Measurements from ENCODE around the gene MAP6.

MAP6 gene

DNA sequence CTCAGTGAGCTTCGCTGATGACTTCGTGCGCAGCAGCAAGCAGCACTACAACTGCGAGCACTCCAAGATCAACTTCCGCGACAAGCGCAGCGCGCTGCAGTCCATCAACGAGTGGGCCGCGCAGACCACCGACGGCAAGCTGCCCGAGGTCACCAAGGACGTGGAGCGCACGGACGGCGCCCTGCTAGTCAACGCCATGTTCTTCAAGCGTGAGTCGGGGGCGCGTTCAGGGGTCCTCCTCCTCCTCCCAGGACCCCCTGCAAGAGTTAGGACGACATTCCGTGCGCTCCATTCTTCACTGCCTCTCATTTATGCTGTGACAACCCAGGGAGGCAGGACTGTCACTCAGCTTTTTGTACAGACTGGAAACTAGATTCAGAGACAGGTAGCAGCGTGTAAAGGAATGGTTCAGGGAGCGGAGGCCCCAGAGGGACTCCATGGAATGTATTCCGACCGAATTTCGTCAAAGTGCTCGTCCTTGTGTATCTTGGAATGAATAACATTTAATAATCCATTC lies 102.0 kb downstream of the MAP6 start:
- no peak for DNase-seq (ENCODE audit: low read depth)

DNA sequence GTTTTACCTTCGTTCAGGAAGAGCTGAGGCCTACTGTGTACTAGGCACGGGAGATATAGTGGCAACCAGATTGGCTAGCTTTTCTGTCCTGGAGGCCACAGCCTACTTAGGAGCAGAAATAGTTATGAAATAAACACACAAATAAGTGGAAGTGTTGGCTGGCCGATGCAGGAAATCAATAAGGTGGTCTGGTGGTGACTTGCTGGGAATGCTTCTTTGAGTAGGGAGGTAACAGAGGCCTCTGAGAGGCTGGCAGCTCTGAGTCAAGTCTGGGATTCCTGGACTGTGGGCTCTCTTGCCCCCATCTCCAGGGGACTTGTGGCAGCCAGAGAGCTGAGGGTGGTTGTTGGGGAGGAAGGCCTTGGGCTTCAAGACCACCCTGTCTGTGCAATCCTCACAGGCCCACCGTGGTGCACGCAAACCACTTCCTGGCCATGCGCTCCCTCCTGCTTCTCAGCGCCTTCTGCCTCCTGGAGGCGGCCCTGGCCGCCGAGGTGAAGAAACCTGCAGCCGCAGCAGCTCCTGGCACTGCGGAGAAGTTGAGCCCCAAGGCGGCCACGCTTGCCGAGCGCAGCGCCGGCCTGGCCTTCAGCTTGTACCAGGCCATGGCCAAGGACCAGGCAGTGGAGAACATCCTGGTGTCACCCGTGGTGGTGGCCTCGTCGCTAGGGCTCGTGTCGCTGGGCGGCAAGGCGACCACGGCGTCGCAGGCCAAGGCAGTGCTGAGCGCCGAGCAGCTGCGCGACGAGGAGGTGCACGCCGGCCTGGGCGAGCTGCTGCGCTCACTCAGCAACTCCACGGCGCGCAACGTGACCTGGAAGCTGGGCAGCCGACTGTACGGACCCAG lies 102.7 kb downstream of the MAP6 start:
- no peak for DNase-seq (ENCODE audit: low read depth)

DNA sequence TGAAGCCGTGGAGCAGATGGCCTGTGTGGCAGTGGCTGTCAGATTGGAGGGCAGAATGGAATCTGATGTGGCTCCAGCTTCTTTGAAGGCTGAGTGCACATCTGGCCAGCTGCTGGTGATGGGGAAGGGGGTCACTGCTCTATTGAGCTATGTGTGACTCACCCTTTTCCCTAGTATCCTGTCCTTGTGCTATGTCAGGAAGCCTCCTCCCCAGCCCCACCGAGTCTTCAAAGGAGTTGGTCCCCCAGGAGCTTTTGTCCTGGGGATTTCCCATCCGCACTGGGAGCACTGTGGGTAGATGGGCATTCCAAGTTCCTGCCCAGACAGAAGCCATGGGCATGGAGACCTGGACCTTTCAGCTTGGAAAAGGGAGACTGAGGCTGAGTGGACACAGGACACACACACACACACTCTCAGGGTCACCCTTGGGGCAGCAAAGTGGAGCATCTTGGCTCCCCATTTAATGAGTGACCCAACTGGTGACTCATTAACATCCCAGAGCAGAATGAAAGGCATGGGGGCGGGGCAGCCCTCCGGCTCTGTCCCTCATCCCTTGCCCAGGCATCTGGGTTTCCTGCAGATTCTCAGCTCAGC lies 103.5 kb downstream of the MAP6 start:
- no peak for DNase-seq (ENCODE audit: low read depth)

DNA sequence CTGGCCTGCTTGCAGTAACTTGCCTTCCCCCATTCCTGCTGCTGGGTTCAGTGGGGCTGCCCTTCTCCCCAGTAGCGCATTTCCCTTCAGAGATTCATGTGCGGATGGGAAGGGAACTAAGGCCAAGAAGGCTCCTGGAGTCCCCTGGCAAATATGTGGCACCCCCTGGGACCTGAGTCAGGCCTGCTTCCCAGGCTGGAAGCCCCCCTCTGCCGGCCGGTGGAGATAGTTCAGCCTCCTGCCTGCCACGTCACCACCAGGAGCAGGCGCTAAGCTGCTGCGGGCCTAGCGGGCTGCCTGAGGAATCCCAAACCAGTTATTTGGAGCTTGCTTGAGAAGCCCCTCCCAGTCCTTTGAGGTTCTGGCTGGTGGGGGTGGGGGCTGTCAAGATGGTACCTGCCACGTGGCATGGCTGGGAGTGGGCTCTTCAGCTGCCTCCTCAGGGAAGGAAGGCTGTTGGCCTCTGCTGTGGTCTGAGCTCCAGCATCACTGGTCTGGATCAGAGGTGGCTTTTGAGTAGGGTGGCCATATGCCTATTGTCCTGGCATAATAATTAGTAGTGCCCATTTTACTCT lies 104.8 kb downstream of the MAP6 start:
- no peak for DNase-seq (ENCODE audit: low read depth)

DNA sequence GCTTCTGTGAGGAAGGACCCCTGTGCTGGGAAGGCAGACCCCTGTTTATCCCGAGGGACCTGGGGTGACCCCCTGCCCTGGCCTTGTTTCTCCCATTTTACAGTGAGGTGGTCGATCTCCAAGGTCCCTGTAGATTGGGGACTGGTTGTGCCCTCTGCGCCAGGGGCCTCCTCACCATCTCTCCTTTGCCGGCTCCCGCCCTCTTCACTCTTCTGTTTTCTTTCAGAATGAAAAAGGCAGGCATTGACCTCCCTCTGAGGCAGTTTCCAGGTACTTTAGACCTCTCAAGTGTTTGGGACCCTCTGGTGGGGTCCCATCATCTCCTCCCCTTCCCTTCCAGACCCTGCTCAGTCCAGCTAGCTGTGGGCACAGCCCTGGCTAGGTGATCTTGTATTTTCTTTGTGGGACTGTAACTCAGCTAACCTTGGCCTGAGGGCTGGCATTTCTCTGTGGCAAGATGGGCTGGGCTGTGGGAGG lies 105.3 kb downstream of the MAP6 start:
- DNase-seq (ENCODE audit: low read depth), result no peak

DNA sequence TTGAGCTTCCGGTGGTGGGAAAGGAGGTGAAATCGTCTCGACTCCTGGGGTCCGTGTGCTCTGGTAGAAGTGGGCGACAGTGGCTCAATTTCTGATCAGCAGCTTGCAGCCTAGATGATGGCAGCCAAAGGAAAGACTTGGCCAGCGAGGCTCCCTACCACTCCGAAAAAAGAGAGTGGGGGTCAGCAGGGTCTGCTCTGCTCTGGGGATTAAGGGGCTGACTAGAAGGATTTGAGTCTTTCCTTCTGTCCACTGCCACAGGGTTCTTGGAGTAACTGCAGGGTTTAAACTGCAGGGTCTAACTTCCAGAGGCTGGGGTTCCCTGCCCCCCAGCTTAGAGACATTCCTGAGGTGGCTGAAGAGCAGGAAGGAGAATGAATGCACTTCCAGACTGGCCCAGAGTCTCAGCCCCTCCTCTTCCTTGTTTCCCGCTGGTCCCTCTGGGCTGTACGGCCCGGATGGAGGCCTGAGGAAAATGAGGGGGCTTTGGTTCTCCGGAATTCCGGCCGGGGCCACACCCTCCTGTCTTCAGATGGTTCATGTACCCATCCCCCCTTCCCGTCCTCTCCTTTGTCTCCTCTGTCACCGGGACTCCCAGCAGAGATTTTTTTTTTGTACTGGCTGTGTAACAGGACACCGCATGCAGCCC lies 105.9 kb downstream of the MAP6 start:
- no peak for DNase-seq (ENCODE audit: low read depth)

DNA sequence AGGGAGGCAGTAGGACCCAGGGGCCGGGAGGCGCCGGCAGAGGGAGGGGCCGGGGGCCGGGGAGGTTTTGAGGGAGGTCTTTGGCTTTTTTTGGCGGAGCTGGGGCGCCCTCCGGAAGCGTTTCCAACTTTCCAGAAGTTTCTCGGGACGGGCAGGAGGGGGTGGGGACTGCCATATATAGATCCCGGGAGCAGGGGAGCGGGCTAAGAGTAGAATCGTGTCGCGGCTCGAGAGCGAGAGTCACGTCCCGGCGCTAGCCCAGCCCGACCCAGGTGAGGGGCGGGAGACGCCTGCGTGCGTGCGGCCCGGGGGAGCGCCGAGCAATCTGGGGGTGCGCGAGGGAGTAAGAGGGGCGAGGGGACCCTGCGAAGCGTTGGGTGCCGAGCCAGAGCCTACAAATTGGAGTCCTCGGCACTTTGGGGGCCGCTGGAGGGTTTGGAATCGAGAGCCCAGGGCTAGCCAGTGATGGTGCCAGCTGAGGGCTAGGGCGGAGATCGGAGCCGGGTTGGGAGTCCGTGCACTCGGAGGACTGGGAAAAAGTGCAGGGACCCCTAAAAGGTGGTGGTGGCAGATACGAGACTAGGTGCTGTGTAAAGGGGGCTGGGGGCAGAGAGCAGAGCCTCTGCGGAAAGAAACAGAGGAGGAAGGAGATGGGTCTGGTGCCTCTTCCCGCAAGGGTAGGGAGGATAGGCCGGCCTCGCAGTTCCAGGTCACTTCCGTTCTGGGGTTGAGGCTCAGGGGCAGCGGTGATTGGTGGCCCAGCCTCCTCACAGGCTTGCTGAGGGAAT lies 106.6 kb downstream of the MAP6 start, which contains the start of gene SERPINH1:
TSS of gene SERPINH1 (plus strand) at position 206 of the 788 bp plus-strand sequence. CDS start 4,097 bp downstream, outside the sequence.
- DNase-seq (ENCODE audit: low read depth), result peak; percentile 44

DNA sequence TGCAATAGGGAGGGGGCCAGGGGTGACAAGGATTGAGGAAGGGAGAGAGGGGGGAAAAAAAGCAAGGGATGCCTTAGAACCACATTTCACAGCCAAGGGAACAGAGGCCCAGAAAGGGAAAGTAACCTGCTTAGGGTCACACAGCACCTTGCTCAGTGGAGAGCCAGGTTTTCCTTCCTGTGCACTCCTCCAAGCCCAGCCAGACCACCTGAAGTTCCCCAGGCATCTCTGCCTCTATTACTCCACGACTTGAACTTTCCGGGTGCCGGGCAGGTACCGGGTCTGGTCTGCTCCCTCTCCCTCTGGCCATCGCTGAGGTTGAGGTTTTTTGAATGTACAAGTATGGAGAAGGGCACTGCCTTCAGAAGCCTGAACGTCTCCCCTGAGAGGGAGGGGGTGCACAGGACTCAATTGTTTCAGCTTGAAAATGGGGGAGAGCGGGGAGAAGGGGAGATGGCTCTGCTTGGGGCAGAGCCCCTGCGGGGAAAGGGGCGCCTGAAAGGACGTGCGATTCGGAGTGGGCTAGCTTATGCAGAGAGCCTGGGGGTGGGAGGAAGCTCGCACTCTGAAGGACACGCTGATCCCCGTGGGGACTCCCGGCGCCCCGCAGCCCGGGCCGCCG lies 107.3 kb downstream of the MAP6 start:
- DNase-seq (ENCODE audit: low read depth), result no peak

DNA sequence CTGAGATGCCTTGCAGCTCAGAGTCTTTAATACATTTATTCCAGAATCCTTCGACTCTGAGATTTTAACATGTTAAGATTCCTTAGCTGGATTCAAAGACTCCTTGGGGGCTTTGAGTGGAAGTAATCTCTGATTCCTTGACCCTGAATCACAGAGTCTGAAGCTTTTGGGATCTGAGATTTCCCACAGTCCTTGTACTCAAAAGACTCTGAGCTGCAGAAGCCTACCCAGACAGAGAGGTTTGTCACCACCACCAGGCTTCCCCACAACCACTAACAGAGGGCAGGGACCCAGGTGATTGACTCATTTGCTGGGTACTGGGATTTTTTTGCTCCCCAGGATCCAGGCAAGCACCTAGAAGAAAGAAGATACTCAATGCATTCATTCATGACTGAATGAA lies 108.2 kb downstream of the MAP6 start:
- no peak for DNase-seq (ENCODE audit: low read depth)

DNA sequence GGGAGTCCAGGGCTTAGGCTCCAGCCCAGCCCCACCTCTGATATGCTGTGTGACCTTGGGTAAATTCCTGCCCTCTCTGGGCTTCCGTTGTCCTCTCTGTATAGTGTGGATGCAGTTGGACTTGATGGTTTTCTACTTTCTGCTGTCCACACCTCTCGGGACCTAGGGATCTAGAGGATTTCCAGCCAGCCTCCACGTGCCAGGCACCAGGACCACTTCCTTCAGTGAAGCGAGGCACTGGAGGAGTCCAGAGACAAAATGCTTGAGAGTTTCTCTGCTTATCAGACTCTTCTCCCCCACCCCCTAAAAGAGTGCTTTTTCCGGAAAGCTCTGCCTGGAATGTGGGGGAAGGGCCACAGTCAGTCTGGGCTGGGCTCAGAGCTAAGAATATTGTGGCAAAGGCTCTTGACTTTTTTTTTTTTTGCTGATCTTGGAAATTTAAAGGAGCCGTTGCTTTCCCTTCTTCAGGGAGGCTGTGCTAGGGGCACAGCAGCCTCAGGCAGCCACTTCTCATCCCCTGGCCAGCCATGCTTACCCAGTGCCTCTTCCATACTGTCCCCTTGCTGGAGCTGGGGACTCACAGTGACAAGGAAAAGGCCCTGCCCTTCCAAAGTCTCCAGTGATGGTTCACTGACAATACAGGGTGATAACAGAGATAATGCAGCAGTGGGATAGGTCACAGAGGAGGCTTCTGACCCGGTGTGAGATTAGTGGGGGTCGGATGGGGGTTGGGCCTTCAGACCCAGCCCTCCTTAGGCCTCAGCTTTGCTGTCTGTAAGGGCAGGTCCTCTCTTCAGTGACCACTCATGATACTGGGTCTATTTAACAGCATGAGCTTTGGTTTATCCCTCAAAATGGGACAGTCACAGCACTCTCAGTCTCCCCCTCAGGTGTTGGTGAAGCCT lies 109.6 kb downstream of the MAP6 start:
- no peak for DNase-seq (ENCODE audit: low read depth)

DNA sequence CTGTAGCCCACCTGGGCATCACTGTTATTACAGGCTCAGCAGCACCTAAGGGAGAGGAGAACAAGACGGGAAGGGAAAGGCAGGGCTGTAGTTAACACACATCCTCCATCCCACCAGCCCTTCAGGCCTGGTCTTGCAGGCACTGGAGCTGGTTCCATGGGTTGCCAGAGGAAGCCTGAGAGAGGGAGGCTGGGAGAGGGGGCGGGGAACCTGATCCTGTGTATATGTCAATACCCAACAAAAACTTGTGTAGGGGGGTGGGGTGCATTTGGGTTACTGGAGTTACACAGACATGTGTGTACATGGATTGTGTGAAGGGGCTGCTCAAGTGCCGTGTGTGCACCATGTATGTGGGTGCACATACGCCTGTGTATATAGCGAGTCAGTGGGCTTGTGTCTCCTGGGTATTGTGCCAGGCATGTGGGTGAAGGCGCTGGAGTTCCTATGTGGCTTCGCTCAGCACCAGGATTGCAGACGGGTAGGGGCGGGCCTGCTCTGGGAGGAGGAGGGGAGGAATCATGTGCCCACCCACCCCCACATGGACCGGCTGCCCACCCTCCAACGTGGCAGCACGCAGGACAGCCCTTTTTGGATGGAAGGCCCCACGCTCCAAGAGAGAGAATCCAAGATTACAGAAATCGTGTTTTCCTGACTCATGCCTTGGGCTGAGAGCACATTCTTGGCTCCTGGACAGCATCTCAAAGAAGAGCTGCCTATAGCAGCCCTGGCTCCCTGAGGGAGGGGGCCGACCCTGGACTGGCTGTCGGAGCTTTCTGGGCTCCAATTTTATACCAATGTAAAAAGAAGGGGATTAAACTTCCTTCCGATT lies 111.0 kb downstream of the MAP6 start:
- DNase-seq (ENCODE audit: low read depth), result no peak

DNA sequence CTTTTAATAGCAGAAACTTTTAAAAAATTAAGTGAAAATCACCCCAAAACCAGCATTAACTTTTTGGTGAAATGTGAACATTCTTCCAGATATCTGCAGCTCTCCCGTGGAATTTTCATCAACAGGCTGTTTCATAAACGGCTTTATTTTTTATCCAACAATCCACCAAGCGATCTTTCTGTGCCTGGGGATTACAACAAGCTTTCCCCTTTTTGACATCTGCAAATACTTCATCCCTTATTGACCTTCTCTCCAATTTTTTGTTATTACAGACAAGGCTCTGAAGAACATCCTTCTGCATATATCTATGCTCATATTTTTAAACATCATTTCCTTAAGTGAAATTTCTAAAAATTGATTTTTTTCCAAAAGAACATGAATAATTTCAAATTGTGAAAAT lies 112.6 kb downstream of the MAP6 start:
- DNase-seq (ENCODE audit: low read depth), result no peak

DNA sequence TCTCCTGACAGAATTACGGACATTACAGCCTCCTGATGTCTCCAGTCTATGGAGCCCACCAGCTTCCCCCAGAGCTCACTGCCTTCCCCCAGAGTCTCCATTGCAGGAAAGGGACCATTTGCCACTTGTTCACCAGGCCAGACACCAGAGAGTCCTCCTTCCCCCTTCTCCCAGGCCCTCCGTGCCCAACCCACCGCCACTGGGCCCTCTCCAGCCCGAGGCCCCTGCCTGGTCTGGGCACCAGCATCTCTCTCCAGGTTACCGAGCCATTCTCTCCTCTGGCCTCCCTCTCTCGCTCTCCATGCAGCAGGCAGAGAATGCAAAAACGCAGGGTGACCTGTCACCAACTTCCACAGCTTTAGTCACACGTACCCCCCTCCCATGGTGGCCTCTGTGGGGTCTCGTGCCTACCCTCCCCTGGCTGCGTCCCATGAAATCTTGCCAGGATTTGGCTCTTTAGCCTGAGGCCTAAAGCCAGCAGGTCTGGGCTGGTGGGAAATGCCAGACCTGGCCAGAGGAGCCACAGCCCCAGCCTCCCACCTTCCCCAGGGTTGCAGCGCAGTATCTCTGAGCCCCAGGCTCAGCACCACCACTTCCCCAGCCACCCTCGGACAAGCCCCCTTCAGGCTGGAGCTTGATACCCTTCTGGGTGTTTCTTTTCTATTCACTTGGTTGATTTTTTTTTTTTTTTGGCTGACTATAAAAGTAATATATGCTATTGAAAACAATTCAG lies 113.6 kb downstream of the MAP6 start:
- DNase-seq (ENCODE audit: low read depth), result no peak

DNA sequence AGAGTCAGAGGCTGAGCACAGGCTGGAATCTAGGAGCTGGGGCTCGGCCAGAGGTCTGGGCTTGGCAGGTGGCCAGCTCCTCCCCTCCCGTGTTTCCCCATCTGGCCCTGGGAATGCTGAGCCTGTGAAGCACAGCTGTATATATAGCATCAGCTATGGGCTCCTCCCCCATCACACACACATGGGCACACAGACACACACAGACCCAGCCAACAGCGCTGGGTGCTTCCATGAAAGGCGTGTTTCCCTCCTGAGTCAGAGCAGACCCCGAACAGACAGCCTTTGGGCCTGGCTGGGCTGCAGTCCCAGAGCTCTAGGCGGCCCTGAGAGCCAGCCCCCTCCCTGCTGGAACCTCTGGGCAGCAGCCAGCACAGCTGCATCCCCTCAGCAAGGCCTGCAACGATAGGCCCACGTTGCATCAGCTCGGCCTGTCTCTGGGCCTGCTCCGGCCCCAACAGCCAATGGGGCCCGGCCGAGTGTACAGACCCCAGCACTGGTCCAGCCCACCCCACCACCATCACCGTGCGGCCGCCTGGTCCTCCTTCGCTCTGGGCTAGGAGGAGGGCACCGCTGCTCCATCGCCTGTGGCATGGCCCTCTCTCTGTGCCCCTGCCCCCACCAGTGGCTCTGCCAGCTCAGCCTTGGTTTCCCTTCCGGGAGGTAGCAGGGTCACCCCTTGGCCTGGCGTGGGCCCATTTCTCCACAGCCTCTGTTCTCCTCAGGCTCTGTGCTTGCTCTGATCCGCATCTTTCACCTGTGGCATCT lies 114.4 kb downstream of the MAP6 start:
- DNase-seq (ENCODE audit: low read depth), result no peak

DNA sequence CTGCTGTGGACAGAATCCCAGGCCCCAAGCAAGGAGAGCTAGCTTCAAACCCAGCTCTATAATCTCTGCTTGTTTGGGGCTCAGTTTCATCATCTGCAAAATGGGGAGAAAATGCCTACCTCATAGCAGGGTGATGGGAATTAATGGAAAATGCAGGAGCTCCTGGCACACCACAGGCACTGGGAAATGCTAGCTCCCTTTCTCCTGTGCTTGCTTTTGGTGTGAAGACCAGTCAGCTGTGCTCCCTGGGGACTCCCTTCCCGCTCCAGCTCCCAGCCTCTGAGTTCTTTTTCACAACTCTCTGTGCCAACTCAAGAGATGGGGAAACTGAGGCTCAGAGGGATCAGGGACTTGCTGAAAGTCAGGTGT lies 115.0 kb downstream of the MAP6 start:
- no peak for DNase-seq (ENCODE audit: low read depth)

DNA sequence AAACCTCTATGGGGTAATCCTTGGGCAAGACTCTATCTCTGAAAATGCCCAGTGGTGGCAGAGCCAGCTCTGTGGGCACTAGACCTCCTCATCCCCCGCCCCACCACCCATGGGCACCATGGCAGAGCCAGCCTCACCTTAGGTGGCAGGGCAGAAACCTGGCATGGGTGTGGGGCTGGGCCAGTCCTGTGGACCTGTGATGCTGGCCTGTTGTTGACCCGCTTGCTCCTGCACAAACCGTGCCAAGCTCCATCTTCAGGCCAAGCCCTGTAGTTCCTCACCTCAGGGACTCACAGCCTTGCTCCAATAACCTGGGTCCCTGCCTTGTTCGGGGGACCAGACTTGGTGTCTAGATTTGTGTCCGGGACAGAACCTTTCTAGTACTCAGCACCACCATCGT lies 115.7 kb downstream of the MAP6 start:
- no peak for DNase-seq (ENCODE audit: low read depth)

DNA sequence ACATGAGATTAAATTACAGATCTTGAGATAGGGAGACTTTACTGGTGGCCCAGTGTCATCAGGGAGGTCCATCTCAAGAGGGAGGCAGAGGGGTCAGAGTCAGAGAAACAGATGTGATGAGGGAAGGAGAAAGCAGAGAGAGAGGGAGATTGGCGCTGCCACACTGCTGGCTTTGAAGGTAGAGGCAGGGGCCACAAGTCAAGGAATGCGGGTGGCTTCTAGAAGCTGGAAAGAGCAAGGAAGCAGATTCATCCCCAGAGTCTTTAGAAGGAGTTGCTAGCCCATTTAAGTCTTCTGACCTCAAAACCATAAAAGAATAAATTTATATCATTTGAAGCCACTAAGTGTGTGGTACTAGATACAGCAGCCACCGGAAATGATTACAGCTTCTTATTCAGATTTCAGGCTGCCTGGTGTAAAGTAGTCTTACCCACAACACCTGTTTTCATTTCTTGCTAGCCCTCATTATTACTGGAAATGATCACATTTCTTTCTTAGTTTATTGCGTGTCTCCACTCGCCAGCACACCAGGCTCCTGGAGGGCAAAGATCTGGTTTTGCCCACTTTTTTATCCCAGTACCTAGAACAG lies 119.4 kb downstream of the MAP6 start:
- no peak for DNase-seq (ENCODE audit: low read depth)
